ENCODE results near the gene PLCXD3.
"Not testable (repeated sequence)": the region's sequence is repeated elsewhere in the genome, so short reads cannot be mapped to it uniquely, and the experiment has no call there.

PLCXD3 gene

GRCh38 chr5:41485533-41485932 lies 24.9 kb downstream of the PLCXD3 start:
- DNase-seq, result no peak

GRCh38 chr5:41482715-41483114 lies 27.7 kb downstream of the PLCXD3 start:
- no peak for DNase-seq

- no peak for DNase-seq
Measured at GRCh38 chr5:41482173-41482572, 28.2 kb downstream of the PLCXD3 start.

GRCh38 chr5:41471571-41472208 lies 38.7 kb downstream of the PLCXD3 start:
- not testable (repeated sequence) for DNase-seq

GRCh38 chr5:41465493-41466171 lies 44.8 kb downstream of the PLCXD3 start:
- DNase-seq, result no peak

- no peak for DNase-seq
Measured at GRCh38 chr5:41459557-41459956, 50.8 kb downstream of the PLCXD3 start.

GRCh38 chr5:41457094-41457493 lies 53.3 kb downstream of the PLCXD3 start:
- DNase-seq, result no peak

GRCh38 chr5:41452506-41452905 lies 57.9 kb downstream of the PLCXD3 start:
- no peak for DNase-seq

- DNase-seq, result no peak
Measured at GRCh38 chr5:41447650-41448510, 62.5 kb downstream of the PLCXD3 start.

- no peak for DNase-seq
Measured at GRCh38 chr5:41445937-41446563, 64.4 kb downstream of the PLCXD3 start.

GRCh38 chr5:41435276-41435675 lies 75.1 kb downstream of the PLCXD3 start:
- DNase-seq, result no peak

GRCh38 chr5:41433552-41434181 lies 76.7 kb downstream of the PLCXD3 start:
- no peak for DNase-seq

- no peak for DNase-seq
Measured at GRCh38 chr5:41432481-41433253, 77.7 kb downstream of the PLCXD3 start.

GRCh38 chr5:41427505-41427904 lies 82.9 kb downstream of the PLCXD3 start:
- no peak for DNase-seq

GRCh38 chr5:41425736-41426135 lies 84.7 kb downstream of the PLCXD3 start:
- no peak for DNase-seq

- no peak for DNase-seq
Measured at GRCh38 chr5:41420492-41421067, 89.8 kb downstream of the PLCXD3 start.

GRCh38 chr5:41418220-41419031 lies 92.0 kb downstream of the PLCXD3 start:
- DNase-seq, result no peak

GRCh38 chr5:41416336-41416735 lies 94.1 kb downstream of the PLCXD3 start:
- no peak for DNase-seq

- no peak for DNase-seq
Measured at GRCh38 chr5:41415242-41415641, 95.2 kb downstream of the PLCXD3 start.

GRCh38 chr5:41414598-41414997 lies 95.8 kb downstream of the PLCXD3 start:
- no peak for DNase-seq

GRCh38 chr5:41413074-41413473 lies 97.3 kb downstream of the PLCXD3 start:
- no peak for DNase-seq

Measured in stimulated activated CD4-positive, alpha-beta T cell treated with anti-CD3 and anti-CD28 coated beads, Interleukin-12 subunit alpha, Interleukin-12 subunit beta, amount 100 ng/mL, for 4 hours (primary cell).